Measurements from ENCODE around the gene OGFR.

The OGFR gene

GRCh38 chr20:62782149-62782892 is 22.3 kb upstream of the OGFR start:
- DNase-seq (ENCODE audit: low read depth in 2 of 2) = no peak

GRCh38 chr20:62782893-62783278 is 21.7 kb upstream of the OGFR start:
- DNase-seq (ENCODE audit: low read depth in 2 of 2) = no peak

- DNase-seq (ENCODE audit: low read depth in 2 of 2) = no peak
These were observed 20.1 kb upstream of the OGFR start for GRCh38 chr20:62784497-62784896.

- DNase-seq (ENCODE audit: low read depth in 2 of 2) = no peak
These were observed 19.2 kb upstream of the OGFR start for GRCh38 chr20:62785393-62785792.

- no peak for DNase-seq (ENCODE audit: low read depth in 2 of 2)
These were observed 18.5 kb upstream of the OGFR start for GRCh38 chr20:62786157-62786556.

- no peak for DNase-seq (ENCODE audit: low read depth in 2 of 2)
These were observed 17.3 kb upstream of the OGFR start for GRCh38 chr20:62787321-62787720.

- no peak for DNase-seq (ENCODE audit: low read depth in 2 of 2)
These were observed 16.8 kb upstream of the OGFR start for GRCh38 chr20:62787866-62788265.

GRCh38 chr20:62788607-62789006 is 16.0 kb upstream of the OGFR start:
- DNase-seq (ENCODE audit: low read depth in 2 of 2) = no peak

GRCh38 chr20:62790075-62790474 is 14.6 kb upstream of the OGFR start:
- DNase-seq (ENCODE audit: low read depth in 2 of 2) = no peak

GRCh38 chr20:62791301-62792181 is 13.1 kb upstream of the OGFR start:
- DNase-seq (ENCODE audit: low read depth in 2 of 2) = peak in 1 of 2 donors; percentile 31

- DNase-seq (ENCODE audit: low read depth in 2 of 2) = no peak
These were observed 12.3 kb upstream of the OGFR start for GRCh38 chr20:62792182-62792939.

- no peak for DNase-seq (ENCODE audit: low read depth in 2 of 2)
These were observed 11.5 kb upstream of the OGFR start for GRCh38 chr20:62792940-62793756.

- no peak for DNase-seq (ENCODE audit: low read depth in 2 of 2)
These were observed 11.0 kb upstream of the OGFR start for GRCh38 chr20:62793757-62794006.

GRCh38 chr20:62794007-62794724 is 10.5 kb upstream of the OGFR start:
- DNase-seq (ENCODE audit: low read depth in 2 of 2) = peak; percentile 69 to 91

GRCh38 chr20:62795023-62795761 is 9.4 kb upstream of the OGFR start:
- peak; percentile 15 to 56 for DNase-seq (ENCODE audit: low read depth in 2 of 2)

- DNase-seq (ENCODE audit: low read depth in 2 of 2) = peak in 1 of 2 donors; percentile 26
These were observed 7.7 kb upstream of the OGFR start for GRCh38 chr20:62796699-62797491.

GRCh38 chr20:62797671-62798532 is 6.7 kb upstream of the OGFR start:
- no peak for DNase-seq (ENCODE audit: low read depth in 2 of 2)

- no peak for DNase-seq (ENCODE audit: low read depth in 2 of 2)
These were observed 5.6 kb upstream of the OGFR start for GRCh38 chr20:62799036-62799435.

GRCh38 chr20:62799459-62799858 is 5.2 kb upstream of the OGFR start:
- no peak for DNase-seq (ENCODE audit: low read depth in 2 of 2)

All from stimulated activated CD4-positive, alpha-beta T cell treated with anti-CD3 and anti-CD28 coated beads, Interleukin-1b, Interleukin-23, amount 100 ng/mL, for 1 hour (primary cell).